RWPE2 (cell line): Measurements from ENCODE around the gene MR1.

ENCODE experiments used
- ATAC-seq: fragments of 200-7000 bp; cut with Tn5 transposase; 3 replicates; pipeline ENCODE4 v1.9.1; 2021; ENCODE audit warnings: low read depth
- DNase-seq: peaks from one replicate; pipeline ENCODE4 v3.0.0-alpha.2; 2020; ENCODE audit warnings: low spot score
- H3K27ac ChIP-seq: fragments of 450-650 bp; 2 replicates; pipeline ENCODE4 v1.5.1; 2017; ENCODE audit warnings: mild to moderate bottlenecking; ENCODE audit not compliant: poor library complexity, severe bottlenecking
- H3K27me3 ChIP-seq: fragments of 250-450 bp; sonication (Bioruptor Pico); 2 replicates; pipeline ENCODE4 v1.5.1; 2021; ENCODE audit warnings: mild to moderate bottlenecking, moderate library complexity; ENCODE audit not compliant: insufficient read depth, poor library complexity, severe bottlenecking
- H3K36me3 ChIP-seq: fragments of 250-450 bp; sonication (Bioruptor Pico); 2 replicates; pipeline ENCODE4 v1.5.1; 2020; ENCODE audit warnings: low read depth, mild to moderate bottlenecking, moderate library complexity
- H3K4me1 ChIP-seq: fragments of 250-450 bp; sonication (Bioruptor Pico); 2 replicates; pipeline ENCODE4 v1.5.1; 2021; ENCODE audit warnings: mild to moderate bottlenecking, moderate library complexity; ENCODE audit not compliant: insufficient read depth, poor library complexity, severe bottlenecking
- H3K4me3 ChIP-seq: fragments of 250-450 bp; sonication (Bioruptor Pico); 2 replicates; pipeline ENCODE4 v1.5.1; 2021; ENCODE audit warnings: mild to moderate bottlenecking, moderate library complexity; ENCODE audit not compliant: severe bottlenecking
- H3K9me3 ChIP-seq: fragments of 250-450 bp; sonication (Bioruptor Pico); 2 replicates; pipeline ENCODE4 v1.5.1; 2021; ENCODE audit warnings: mild to moderate bottlenecking, moderate library complexity; ENCODE audit not compliant: severe bottlenecking
- CTCF ChIP-seq: fragments of 450-650 bp; IDR thresholded peaks from one replicate; pipeline ENCODE4 v1.5.1; 2017; ENCODE audit warnings: mild to moderate bottlenecking, moderate library complexity; ENCODE audit not compliant: poor library complexity, severe bottlenecking

The MR1 gene

DNA sequence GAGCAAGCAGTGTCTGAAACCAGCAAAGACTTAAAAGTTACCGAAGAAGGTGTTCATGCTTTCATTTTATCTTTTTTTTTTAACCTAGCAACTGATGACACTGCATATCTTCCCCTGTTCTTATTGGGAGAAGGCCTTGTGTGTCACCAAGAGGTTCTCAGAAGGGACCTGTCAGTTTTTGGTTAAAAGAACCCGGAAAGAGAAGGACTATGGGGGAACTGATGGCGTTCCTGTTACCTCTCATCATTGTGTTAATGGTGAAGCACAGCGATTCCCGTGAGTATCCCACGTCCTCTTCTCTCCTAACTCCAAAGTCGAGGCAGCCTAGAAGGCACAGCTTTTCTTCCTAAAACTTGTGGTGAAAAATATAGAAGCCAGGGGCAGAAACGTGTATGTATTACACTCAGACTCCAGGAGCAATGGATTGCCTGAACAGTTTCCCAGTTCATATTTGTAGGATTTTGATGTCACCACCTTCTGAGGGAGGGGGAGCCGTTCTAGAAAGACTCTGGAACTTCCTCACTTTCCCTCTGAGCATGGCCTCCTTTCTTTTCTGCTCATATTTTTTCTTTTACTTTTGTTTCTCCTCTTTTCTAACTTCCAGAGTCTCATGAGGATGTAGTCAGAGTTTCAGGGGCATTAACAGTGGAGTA, at the start of gene MR1:
Gene MR1 (plus strand): TSS at position 185 of the 653 bp plus-strand sequence. CDS start 25 bp downstream, at position 210.
- H3K27me3 ChIP-seq: no peaks in the 10 kb centered on the region
- DNase-seq (no peak), ATAC-seq (peak; percentile 85)
- H3K27ac ChIP-seq: peak within 1 kb of the TSS; percentile 65
- peak within 1 kb of the TSS; percentile 28 for H3K4me3 ChIP-seq
- TF ChIP-seq CTCF: no peak
- H3K4me1 ChIP-seq: peaks cover 15% of the 10 kb centered on the region
- 0 out of 2 replicates have a peak, but pooled peaks cover 5% of the 10 kb centered on the region for H3K36me3 ChIP-seq
- no peaks in the 10 kb centered on the region for H3K9me3 ChIP-seq

DNA sequence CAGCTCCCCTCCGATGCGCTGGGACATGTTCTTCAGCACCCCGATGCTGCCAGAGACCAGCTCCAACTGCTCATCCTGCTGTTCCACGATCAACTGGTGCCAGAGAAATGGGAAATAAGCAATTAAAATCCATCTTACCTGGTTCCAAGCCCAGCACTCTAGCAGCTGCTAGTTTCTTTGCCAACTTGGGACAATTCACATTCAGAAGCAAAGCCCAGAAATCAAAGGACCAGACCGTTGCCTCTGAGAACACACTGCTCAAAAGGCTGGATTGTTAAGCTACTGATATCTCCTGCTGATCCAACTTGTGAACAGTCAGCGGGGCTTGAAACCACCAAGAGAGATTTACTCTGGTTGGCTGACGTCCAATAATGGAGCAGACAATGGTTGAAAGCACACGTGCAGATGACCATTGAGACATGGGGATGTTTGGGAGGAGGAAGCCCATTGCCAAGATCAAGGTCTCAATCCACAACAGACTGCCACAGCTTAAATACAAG, 45.5 kb upstream of the MR1 start:
- no peak for TF ChIP-seq CTCF
- no peaks in the 10 kb centered on the region for H3K4me1 ChIP-seq
- no peaks in the 10 kb centered on the region for H3K9me3 ChIP-seq
- H3K27ac ChIP-seq: no peak overlapping the region
- DNase-seq: no peak
- no peaks in the 10 kb centered on the region for H3K27me3 ChIP-seq
- no peak for ATAC-seq
- H3K36me3 ChIP-seq: peaks cover 90% of the 10 kb centered on the region
- no peak overlapping the region for H3K4me3 ChIP-seq

- Histone ChIP-seq H3K4me3 (no peak overlapping the region), H3K9me3 (no peaks in the 10 kb centered on the region), H3K27ac (no peak overlapping the region), H3K36me3 (peaks cover 82% of the 10 kb centered on the region), H3K4me1 (no peaks in the 10 kb centered on the region), H3K27me3 (no peaks in the 10 kb centered on the region)
- DNase-seq: no peak
- TF ChIP-seq CTCF: no peak
- no peak for ATAC-seq
Observed at GRCh38 chr1:180994262-180994661, 39.5 kb upstream of the MR1 start.

DNA sequence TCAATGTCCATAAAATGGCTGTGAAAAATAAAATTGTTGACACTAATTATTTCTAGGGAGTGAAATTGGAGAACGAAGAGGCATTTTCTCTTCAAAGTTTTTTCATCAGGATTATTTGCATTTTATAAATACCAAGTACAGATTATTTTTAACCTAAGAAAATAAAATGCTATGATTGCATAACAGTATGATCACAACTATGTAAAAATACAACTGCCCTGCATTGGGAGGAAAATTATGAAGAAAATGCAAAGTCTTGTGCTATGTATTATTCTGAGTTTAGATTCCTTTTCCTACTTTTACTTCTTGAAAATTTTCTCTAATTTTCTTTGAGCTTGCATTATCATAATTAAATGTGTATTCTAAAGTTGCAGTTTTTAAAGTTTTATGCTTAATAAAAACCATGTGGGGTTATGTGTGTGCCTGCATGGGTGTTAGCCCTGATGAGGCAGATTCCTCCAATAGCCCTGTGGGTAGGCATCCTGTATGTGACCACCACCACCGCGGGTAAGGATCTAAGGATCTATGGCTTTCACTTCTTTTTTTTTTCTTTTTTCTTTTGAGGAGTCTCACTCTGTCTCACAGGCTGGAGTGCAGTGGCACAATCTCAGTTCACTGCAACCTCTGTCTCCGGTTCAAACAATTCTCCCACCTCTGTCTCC, 35.8 kb upstream of the MR1 start:
- Histone ChIP-seq H3K9me3 (no peaks in the 10 kb centered on the region), H3K4me3 (no peak overlapping the region), H3K36me3 (peaks cover 75% of the 10 kb centered on the region), H3K27ac (no peak overlapping the region), H3K4me1 (no peaks in the 10 kb centered on the region), H3K27me3 (no peaks in the 10 kb centered on the region)
- no peak for ATAC-seq
- TF ChIP-seq CTCF: no peak
- no peak for DNase-seq
